OCI-M2 (cell line): ENCODE data around the gene MCM10.

Source experiments
- DNase-seq: peaks from one replicate; lab custom pipeline; 2025; ENCODE audit not compliant: unreplicated experiment; lab: John Stamatoyannopoulos, UW

The MCM10 gene

DNA sequence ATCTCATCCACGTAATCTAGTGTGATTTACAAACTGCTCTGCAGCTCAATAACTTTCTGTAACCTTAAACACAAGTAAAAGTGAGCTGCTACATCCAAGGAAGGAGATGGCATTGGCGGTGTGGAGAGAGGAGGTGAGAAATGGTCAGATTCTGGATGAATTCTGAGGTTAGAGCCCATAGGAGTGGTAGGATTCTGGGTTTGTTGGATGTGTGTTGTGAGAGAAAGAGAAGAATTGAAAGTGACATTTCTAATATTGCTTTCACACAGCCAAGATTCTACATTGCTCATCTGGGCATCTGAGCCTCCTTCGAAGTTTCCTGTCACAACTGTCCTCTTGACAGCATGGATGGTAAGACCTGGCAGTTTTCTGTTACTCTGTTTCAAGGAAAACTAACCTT lies 2.5 kb downstream of the MCM10 start:
- DNase-seq: no peak

DNA sequence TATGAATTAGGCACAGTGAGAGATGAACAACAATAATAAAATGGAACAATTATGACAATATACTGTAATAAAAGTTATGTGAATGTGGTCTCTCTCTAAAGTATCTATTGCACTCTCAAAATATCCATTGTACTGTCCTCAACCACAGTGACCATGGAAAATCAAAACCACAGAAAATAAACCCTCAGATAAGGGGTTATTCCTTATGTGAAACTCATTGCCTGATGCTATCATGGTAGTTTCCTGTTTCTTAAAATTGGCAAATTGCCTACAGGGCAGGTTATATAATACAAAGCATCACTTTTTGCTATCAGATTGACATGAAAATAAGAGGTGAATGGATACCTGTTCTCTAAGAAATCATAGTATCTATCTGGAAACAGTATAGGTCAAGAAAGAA lies 3.8 kb downstream of the MCM10 start:
- no peak for DNase-seq

DNA sequence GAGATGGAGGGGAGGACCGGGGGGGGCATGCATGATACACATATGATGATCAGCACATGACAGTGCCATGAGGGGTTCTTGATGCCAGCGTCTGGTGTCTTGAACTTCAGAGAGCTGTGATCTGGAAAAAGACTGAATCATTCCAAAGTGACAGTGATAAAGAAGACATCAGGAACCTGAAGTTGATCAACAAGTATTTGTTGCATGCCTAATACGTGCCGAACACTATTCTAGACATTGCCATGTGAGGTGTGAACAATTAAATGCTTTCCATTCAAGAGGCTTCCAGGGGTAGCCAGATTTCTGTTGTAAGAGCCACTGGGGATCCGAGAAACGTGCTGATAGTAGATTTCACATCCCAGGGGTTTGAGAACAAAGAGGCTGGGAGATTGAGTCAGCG lies 6.2 kb downstream of the MCM10 start:
- DNase-seq: no peak

DNA sequence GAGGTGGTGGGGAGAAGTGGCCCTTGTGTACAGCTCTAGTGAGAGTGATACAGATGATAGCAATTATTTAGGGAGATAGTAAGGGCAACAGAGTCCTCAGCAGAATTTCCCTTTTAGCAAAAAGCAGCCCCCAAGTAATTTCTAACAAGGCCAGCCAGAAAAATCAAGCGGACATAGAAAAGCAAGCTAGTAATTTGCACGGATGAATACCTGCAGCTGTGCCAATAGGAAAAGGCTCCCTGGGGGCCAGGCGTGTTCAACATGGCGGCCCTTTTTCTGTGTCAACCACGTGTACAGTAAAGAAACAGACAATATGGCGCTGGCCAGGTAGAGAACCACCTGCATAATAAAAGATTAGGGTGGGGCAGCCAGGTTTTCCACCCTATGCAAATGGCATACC lies 7.4 kb downstream of the MCM10 start:
- DNase-seq: no peak

GRCh38 chr10:13173616-13174015 lies 12.3 kb downstream of the MCM10 start:
- DNase-seq: no peak

DNA sequence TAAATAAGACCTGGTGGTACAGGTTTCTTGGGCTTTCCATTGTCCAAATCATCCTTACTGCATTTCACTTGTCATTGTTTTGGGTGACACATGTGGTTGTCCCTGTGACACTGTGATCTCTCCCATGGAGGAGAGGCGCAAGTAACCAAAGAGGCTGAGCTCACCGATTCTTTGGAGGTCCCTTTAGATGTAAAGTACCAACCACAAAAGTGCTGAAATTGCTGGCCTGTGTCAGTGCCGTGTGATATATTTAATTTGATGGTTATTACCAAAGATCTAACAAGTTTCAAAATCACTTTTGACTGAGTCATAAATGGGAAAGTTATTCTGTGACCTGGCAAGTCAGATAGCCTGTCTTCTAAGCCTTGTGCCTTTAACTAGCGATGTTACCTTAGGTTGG lies 19.4 kb downstream of the MCM10 start:
- no peak for DNase-seq

DNA sequence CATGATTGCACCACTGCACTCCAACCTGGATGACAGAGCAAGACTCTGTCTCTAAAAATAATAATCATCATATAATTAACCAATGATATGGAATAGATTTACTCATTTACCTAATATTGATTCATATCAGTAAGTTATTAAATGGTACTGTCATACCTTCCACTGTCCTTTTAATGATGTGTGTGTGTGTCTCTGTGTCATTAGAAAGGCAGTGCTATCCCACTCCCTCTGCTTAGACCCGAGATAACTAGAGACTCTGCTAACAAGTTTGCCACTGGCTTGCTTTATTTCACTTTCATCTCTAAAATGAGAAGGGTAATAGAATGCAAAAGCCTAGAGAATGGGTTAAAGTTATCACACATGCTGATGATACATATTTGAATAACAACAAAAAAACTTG lies 21.1 kb downstream of the MCM10 start:
- DNase-seq: no peak

- no peak for DNase-seq
These were observed 22.3 kb downstream of the MCM10 start for GRCh38 chr10:13183625-13184024.

GRCh38 chr10:13184276-13184675 lies 22.9 kb downstream of the MCM10 start:
- no peak for DNase-seq

GRCh38 chr10:13184730-13185514 lies 23.6 kb downstream of the MCM10 start:
- no peak for DNase-seq

GRCh38 chr10:13187135-13187534 lies 25.8 kb downstream of the MCM10 start:
- no peak for DNase-seq

GRCh38 chr10:13188593-13188992 lies 27.2 kb downstream of the MCM10 start:
- DNase-seq: no peak

- DNase-seq: no peak
These were observed 28.6 kb downstream of the MCM10 start for GRCh38 chr10:13189961-13190360.

- no peak for DNase-seq
These were observed 29.5 kb downstream of the MCM10 start for GRCh38 chr10:13190816-13191215.

- no peak for DNase-seq
These were observed 30.0 kb downstream of the MCM10 start for GRCh38 chr10:13191362-13191761.

GRCh38 chr10:13193637-13194036 lies 32.3 kb downstream of the MCM10 start:
- DNase-seq: no peak

DNA sequence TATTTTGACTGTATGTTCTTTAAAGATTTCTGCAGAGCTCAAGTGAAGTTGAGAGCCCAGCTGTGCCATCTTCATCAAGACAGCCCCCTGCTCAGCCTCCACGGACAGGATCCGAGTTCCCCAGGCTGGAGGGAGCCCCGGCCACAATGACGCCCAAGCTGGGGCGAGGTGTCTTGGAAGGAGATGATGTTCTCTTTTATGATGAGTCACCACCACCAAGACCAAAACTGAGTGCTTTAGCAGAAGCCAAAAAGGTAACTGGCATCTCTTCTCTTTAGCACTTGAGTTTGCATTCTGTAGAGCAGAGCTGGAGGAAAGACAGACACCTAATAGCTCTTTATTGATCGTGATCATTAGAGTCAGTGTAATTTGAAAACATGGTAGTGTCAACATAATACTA lies 33.7 kb downstream of the MCM10 start:
- DNase-seq: no peak

- no peak for DNase-seq
These were observed 39.8 kb downstream of the MCM10 start for GRCh38 chr10:13201132-13201531.

- no peak for DNase-seq
These were observed 44.7 kb downstream of the MCM10 start for GRCh38 chr10:13206091-13206490.

DNA sequence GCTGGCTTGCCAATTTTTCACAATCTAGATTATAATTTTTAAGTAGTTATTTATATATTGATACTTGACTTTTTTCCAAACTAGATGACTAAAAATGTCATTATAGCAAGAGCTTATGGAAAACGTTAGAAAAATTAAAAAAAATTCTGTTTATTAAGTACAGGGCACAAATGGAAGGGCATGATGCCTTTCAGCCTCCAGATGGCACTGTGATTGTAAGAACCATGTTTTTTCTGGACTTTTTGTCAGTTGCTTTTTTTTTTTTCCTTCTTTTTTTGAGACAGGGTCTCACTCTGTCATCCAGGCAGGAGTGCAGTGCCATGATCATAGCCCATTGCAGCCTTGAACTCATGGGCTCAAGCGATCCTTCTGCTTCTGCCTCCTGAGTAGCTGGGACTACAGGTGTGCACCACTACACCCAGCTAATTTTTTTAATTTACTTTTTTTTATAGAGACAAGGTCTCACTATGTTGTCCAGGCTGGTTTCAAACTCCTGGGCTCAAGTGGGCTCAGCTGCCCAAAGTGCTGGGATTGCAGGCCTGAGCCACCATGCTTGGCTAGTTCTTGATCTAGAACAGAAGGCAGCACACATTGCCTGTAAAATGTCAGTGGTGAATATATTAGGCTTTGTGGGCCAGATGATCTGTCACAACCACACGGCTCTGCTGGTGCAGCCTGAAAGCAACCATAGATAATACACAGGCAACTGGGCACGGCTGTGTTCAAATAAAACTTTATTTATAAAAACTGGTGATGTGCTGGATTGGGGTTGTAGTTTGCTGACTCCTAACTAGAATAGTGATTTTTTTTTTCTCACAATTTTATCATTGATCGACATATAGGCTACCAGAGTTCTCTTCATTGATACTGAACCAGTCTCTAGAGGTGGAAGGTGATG lies 45.4 kb downstream of the MCM10 start:
- DNase-seq: no peak

DNA sequence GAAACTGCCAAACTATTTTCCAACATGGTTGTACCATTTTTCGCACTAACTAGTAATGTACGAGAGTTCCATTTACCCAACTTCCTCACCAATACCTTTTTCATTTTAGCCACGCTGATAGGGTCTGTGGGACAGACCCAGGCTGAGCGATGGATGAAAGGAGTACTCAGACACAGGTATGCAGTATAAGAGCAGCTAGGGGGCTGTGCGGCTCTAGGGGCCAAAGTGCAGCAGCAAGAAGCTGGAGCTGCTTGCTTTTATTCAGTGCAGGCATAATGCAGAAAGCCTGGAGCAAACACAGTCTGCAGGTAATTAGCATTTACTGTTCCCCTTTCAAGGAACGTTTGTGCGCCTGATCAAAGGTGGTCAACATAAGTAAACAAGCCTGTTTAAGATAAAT lies 51.8 kb downstream of the MCM10 start:
- no peak for DNase-seq

- no peak for DNase-seq
These were observed 57.5 kb downstream of the MCM10 start for GRCh38 chr10:13218878-13219277.
